ENCODE results near the gene IL1B. TPM values are rescaled to one million over a fixed set of nuclear protein-coding genes. Genes with fewer than 3 reads are reported as not detected.

Gene IL1B
- total RNA-seq, 1 donor from 2014 or later: 0.35 TPM

DNA sequence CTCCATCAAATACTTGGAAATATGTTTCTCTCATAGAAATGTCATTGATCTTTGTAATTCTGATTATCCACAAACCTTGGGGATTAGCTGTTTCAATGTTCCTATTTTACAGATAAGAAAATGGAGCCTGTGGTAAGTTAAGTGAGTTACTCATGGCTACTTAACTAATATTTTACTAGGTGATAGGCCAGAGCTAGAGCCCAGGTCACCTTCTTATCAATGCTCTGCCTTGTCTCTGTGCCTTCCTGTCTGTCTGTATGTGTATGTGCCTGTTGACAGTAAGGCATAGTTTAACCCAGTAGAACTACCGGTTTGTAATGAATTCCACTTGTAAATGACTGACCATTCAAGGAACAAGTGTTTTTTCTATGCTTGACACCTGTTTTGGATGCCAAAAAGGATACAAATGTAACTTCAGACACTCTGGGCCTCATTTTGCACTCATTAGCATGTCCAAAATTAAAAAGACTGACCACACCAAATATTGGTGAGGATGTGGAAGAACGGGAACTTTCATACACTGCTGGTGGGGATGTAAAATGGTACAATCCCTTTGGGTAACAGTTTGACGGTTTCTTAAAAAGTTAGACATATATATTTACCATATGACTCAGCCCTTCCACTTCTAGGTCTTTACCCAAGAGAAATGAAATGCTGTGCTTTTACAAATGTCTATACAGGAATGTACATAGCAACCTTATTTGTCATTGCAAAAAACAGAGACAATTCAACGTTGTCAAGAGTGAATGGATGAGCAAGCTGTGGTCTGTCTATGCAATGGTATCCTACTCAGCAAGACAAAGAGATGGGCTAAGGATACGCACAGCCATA, 32.7 kb downstream of the IL1B start:
- peak; percentile 23 for DNase-seq (ENCODE audit: low read depth)

DNA sequence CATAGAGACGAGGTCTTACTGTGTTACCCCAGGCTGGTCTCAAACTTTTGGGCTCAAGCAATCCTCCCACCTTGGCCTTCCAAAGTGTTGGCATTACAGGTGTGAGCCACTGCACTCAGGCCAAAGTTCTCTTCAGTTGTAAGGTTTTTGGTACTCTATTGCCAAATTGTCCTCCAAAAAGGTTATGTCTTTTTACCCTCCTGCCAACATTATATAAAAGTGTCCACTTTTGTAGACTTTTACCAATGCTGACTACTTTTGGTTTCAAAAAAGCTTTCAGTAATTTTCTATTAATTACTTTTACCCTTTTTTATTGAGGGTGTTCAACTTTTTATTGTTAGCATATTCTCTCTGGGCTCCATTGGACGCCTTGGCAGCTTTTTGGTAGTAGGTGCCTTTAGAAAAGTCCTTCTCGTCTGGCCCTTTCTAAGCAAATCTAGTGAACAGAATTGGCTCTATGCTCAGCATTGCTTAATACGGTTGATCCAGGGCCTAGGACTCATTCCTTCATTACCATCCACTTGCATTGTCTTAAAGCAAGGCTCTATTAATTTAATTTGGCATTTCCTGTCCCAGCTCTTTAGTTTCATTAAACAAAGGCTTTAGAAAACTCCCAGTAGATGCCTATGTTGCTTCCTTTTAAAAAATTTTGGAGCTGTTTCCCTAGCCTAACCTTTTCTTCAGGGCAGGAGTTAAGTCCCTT, 35.5 kb downstream of the IL1B start:
- DNase-seq (ENCODE audit: low read depth): no peak

DNA sequence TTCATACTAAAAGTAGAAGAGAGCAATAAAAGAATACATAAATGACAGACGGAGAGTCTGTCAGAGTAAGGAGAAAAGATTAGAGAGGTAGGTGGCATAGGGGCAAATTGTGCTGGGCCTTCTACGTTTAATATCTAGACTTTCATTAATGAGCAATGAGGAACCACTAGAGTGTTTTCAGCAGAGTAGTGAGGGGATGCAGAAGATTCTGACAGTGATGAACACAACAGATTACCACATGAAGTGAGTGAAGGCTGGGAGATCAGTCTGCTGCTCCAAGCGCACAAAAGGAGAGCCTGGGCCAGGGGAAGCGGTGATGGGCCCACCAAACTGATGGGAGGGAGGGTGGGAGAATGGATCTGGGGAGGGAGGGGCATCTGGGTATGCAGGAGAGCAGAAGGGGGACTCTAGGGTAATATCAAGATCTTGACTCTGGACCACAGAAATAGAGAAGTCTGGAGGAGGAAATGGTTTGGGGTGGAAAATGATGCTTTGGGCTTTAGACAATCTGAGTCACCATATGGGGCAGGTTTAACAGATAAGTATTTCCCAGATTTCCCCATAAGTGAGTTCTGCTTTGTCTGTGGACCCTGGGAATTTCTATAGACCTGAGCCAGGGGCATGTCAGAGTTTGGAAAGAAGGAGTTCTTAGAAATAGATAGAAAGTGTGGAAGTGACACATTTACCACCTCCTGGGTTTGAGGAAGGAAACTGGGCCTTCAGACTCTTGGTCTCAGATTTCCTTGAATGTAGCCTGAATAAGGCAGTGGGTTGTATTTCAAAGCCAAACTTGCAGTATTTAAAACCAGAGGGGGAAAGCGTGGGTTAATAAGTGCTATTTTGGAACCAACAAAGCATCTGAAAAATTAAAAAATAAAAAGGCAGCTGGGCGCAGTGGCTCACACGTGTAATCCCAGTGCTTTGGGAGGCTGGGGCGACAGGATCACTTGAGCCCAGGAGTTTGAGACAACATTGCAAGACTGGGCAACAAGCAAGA, 37.3 kb downstream of the IL1B start:
- DNase-seq (ENCODE audit: low read depth): no peak

DNA sequence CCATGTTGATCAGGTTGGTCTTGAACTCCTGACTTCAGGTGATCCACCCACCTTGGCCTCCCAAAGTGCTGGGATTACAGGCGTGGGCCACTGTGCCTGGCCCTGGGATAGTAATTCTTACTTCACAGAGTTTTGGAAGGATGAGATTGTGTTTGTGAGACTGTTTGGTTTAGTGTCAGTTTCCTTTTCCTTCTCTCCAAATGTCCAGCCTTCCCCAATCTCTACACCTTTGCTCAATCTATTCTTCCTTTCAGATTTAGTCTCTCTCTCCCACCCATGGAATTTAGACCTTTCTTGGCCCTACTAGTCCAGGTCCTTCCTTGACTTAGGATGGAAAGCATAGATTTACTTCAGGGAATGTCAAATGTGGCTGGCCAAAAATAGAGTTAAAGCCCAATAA, 40.1 kb downstream of the IL1B start:
- no peak for DNase-seq (ENCODE audit: low read depth)

DNA sequence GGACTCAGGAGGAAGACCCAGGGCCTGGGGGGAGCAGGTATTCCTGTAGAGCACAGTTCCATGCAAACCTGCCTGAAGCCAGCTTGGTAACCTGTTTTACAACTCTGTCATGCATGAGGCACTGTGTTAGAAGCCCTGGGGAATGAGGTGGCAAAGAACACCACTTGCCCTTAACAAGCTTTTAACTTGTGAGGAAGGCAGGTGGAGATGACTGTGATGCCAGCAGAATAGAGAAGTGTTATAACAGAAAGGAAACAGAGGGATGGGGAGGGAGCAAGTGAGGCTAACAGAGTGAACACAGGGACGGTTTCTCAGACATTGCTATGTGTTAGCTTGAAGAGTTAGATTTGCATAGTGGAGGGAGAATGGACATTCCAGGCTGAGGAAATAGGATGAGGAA, 40.8 kb downstream of the IL1B start:
- DNase-seq (ENCODE audit: low read depth): peak; percentile 61

DNA sequence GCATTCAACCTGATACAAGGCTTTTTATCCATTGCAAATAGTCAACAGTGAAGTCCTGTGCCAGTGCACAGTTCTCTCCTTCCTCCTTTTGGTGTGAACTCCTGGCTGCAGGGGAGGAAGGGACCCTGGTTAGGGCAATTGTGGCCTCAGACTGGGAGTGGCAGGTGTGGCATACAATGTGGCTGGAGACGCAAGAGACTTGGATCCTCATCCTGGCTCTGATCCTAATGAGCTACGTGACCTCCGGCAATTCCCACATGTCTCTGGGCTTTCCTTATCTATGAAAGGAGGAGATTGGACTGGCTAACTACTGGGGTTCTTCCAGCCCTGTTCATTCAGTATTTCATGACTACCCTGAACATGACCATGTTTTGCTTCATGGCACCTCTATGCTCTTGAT, 41.7 kb downstream of the IL1B start:
- no peak for DNase-seq (ENCODE audit: low read depth)

DNA sequence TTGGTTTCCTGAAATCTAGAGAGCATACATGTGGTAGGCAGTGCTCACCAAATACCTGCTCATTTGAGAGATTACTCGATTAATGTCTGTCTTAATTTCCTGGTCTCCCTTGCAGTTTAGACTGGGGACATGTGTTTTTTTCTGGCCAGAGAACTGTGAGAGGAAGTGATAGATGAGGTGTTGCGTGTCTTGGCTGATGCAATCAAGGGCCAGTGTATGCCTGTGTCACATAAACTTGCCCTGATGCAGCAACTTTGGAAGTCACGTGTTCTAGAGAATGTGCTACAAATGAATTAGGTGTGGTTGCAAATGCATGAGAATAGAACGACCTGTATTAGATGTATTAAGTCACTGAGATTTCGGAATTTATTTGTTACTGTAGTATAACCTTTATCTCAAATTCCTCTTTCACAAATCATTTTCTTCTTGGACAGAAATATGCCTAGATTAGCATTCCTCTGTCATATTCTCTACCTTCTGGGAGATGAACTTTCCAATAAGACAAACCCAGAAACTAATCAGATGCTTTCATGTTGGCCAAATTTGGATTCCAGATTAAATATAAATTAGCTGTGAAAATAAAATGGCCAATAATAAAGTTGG, 42.3 kb downstream of the IL1B start:
- peak; percentile 72 for DNase-seq (ENCODE audit: low read depth)

DNA sequence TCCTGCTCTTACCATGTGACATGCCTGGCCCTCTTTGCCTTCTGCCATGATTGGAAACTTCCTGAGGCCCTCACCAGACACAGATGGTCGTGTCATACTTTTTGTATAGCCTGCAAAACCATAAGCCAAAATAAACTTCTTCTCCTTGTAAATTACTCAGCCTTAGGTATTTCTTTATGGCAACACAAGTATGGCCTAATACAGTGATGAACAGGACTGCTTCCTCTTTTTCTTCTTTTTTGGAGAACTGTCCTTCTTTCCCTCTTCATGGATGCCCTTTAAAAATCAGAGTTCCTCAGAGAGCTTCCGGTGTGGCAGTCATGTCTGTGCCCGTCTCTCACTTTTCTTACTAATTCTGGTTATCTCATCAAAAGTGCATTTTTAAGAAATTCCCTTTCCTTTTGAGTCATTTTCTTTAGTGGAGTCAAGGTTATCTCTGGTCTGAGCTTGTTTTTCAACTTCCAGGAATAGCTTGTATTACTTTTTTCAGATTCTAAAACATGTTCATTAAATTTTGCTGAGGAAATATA, 43.1 kb downstream of the IL1B start:
- DNase-seq (ENCODE audit: low read depth): no peak

DNA sequence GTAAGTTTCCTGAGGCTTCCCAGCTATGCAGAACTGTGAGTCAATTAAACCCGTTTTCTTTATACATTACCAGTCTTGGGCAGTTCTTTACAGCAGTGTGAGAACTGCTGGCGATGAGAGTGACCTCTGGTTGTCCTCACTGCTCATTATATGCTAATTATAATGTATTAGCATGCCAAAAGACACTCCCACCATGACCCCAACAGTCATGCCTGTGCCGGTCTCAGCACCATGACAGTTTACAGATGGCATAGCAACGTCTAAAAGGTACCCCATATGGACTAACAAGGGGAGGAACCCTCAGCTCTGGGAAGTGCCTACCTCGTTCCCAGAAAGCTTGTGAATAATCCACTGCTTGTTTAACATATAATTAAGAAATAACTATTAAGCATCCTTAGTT, 44.2 kb downstream of the IL1B start:
- DNase-seq (ENCODE audit: low read depth): no peak

DNA sequence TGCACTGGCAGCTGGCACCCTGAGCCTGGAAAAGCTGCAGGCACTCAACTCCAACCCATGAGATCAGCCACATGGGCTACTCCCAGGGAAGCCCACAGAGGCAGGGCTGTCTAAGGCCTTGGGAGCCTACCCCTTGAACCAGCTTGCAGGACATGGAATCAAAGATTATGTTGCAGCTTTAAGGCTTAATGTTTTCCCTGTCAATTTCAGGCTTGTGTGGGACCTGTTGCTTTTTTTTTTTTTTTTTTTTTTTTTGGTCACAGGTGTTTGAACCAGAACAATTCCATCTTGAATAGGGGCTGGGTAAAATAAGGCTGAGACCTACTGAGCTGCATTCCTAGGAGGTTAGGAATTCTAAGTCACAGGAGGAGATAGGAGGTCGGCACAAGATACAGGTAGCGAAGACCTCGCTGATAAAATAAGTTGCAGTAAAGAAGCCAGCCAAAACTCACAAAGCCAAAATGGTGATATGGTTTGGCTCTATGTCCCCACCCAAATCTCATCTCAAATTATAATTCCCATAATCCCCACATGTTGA, 44.8 kb downstream of the IL1B start:
- DNase-seq (ENCODE audit: low read depth): no peak

DNA sequence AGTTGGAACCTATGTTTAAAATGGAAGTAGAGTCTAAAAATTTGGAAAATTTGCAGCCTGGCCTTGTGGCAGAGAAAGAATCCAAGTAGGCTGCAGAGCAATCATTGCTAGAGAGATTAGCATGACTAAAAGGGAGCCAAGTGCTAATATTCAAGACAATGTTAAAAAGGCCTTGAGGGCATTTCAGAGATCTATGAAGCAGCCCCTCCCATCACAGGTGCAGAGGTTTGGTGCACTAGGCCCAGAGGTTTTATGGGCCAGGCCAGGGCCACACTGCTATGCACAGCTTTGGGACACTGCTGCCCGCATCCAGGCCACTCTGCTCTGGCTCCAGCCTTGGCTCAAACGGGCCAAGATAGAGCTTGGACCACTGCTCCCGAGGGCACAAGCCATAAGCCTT, 45.6 kb downstream of the IL1B start:
- DNase-seq (ENCODE audit: low read depth): no peak

DNA sequence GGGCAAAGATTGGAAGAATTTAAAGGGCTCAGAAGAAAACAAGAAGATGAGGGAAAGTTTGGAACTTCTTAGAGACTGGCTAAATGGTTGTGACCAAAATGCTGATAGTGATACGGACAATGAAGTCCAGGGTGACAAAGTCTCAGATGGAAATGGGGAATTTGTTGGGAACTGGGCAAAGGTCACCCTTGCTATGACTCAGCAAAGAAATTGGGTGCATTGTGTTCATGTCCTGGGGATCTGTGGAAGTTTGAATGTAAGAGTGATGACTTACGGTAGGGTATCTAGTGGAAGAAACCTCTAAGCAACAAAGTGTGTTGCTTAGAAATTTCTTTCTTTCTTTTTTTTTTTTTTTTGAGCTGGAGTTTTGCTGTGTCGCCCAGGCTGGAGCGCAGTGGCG, 46.3 kb downstream of the IL1B start:
- DNase-seq (ENCODE audit: low read depth): no peak

DNA sequence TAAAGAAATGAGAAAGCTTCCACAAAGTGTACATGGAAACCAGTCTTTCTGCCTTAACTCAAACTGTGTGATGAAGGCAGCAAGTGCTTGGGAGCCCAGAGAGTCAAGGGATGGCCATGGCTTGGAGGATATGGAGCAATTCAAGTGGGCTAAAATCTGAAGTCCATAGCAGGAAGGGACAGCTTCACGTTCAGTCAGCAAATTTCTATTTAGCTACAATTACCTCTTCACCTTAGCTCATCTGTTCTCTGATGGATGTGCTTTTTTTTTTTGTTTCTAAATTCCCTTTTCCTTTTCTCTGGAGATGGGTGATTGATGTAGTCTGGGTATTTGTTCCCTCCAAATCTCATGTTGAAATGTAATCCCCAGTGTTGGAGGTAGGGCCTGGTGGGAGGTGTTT, 47.4 kb downstream of the IL1B start:
- DNase-seq (ENCODE audit: low read depth): no peak

DNA sequence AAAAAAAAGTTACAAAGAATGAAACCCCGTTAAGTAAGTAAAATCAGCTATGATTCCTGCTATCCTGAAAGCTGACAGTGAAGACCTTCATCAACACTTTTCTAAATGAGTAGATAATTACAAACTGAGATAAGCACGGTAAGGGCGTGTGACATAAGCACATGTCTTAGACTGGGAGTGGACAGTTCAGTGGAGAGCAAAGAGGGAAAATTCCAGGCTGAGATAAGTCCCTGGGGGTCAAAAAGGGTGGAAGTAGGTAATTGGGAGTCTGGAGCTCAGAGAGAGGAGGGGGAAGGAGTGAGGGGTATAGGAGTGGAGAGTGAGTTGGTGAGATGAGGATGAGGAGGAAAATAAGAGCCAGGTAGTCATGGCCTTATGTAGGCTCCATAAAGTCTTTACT, 47.9 kb downstream of the IL1B start:
- DNase-seq (ENCODE audit: low read depth): no peak

DNA sequence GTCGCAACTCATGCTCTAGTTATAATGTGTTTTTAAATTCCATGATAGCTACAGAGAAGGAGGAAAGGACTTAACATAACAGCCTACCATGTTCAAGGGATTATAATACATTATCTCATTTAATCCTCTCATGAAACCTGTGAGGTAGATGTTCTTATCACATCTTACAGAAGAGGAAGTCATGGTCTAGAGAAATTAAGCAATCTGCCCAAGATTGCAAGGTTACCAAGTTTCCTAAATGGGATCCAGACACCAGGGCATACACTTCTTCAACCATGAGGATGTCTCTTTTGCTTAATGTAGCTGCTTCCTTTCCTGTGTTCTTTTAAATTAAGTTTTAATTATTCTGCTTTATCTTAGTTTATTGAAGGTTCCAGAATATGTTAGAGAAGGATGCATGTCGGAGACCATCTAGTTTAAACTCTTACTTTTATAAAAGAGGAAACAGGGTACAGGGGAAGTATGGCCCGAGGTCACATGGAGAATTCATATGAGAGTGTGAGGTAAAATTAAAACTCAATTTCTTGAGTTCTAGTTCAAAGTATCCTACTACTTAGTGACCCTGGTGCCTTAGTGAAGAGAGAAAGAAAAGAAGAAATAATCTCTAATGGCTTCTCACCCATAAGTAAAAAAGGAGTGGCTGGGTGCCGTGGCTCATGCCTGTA, 48.7 kb downstream of the IL1B start:
- no peak for DNase-seq (ENCODE audit: low read depth)

DNA sequence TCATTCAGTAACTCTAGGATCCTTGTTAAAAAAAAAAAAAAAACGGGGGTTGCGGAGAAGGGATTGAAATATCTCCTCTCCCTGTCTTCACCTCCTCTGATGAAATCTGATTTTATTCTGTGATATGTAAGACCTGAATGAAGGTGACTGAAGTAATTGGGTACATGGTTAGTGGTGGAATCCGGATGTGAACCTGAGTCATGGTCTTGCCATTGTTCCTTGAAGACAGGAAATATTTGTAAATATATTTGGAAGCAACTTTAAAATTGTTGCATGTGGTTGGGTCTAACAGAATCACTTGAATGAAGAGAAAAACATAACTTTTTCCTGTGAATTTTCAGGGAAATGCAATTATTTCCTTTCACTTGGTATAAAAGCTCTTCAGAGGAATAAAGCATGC, 49.3 kb downstream of the IL1B start:
- peak; percentile 32 for DNase-seq (ENCODE audit: low read depth)

DNA sequence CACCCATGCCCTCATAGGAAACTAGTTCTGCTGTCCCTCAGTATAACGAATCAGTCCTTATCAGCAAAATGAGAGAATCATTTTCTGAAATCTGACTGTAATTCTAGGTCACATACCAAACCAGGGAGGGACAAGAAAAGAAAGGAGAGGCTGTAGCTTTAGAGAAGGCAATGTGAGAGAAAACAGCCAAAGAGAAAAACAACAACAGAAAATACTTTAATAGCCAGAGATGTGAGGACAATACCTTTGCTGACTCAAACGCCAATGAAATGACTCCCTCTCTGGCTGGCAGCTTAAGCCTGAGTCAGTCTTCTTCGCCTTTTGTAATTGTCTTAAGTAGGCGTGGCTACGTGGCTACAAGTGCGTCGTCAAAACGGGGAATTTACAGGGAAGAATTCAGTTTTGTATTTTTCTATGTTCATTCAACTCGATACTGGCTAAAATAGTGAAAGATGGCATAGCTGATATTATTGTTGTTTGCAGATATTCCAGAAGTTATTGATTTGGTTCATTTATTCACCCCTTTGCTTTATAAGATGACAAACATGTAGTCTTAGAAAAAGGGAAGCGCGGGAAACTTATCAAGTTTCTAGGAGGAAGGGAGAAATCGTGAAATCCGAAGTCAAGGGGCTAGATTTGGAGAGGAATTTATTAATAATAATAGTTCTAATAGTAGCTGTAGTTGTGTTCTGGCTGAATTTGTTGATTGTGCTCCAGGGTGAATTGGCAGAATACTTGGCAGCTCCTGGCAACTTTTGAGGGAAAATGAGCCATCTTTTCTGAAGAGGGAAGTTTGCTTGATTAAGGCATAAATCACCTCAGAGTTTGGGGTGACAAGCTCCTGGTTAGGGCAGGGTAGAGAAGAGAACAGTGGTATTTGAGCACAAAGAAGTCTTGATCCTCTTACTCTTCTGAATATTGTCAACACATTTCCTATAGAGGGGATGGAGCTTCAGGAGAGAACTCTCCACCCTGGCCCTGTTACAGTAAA, 52.1 kb downstream of the IL1B start, which contains the start of gene IL1A:
Gene IL1A (minus strand): TSS at position 295 of the 991 bp plus-strand sequence. CDS start 723 bp downstream, outside the sequence.
- peak; percentile 82 for DNase-seq (ENCODE audit: low read depth)

DNA sequence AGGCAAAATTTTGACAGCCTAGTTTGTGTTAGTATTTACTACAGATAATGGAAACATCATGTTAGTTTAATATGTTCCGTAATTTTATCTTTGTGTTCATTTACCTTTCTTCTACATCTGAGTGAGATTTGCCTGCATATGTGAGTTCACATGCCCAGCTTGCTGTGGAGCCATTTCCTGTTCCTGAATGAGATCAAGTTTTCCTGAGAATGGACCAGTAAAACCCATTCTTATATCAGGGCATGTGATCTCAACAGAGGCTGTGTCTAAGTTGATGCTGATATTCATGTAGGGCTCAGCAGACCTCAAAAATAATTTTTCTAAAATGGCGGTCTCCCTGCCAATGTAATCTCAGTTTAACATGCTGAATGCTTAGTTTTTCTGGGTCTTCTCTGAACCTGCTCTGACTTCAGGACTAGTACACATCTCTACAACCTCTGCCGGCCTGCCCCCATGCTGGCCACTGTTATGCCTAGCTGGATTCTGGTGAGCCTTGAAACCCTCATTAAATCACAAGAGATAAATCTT, 53.3 kb downstream of the IL1B start:
- DNase-seq (ENCODE audit: low read depth): no peak

DNA sequence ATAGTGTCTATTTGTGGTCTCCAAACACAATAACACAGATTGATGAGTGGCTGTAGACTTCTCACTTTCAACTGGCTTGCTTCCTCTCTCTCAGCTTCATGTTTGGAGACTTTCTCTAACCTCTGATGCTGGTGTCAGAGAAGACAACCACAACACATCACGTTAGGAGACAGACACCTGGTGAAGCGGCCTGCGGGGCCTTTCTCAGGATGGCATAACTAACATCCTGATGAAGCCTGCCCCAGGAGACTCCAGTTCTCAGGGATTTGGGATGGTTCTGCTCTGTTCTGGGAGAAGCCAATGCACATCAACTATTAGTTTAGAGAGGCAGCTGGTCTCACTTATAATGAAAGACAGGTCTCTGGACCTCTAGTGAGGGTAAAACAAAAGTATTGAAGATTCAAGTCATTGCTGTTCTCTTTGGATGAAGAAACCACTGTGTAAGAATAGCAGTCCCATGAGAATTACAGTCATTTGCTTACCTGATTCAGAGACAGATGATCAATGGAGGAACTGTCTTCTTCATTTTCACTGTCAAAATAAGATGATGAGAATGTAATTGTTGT, 54.3 kb downstream of the IL1B start:
- no peak for DNase-seq (ENCODE audit: low read depth)

All from renal cortical epithelial cell (primary cell).